ENCODE measurements around the gene CSTB.

The CSTB gene

GRCh38 chr21:43745772-43746517 is 30.2 kb downstream of the CSTB start:
- no peak for DNase-seq

DNA sequence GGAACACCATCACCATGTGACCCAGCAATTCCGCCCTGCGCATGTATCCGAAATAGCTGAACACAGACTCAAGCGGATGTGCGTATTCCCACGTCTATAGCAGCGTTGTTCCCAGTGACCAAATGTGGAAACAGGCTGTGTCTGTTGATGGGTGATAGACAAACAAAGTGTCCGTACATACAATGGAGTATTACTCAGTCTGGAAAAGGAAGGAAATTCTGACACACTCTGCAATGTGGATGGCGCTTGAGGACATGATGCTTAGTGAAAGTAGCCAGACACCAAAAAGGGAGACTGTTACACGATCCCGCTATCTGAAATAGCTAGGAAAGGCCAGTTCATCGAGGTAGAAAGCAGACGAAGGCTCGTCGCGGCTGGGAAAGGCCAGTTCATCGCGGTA is 31.4 kb downstream of the CSTB start:
- DNase-seq, result no peak

DNA sequence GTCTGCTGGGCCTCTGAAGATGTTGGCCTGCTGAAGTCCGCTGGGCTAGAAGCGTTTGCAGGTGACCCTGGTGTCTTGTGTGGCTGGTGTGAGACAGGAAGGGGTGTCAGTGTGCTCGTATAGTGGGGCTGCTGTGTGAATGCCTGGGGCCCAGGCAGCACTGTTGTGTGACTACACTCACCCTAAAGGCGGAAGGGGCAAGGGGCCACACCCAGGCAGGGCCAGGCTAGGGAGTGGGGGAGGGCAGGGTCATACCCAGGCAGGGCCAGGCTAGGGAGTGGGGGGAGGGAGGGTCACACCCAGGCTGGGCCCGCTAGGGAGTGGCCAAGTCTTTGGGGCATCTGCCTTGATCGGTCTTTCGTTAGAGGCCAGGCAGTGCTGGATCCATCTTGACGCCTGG is 32.2 kb downstream of the CSTB start:
- DNase-seq, result no peak

DNA sequence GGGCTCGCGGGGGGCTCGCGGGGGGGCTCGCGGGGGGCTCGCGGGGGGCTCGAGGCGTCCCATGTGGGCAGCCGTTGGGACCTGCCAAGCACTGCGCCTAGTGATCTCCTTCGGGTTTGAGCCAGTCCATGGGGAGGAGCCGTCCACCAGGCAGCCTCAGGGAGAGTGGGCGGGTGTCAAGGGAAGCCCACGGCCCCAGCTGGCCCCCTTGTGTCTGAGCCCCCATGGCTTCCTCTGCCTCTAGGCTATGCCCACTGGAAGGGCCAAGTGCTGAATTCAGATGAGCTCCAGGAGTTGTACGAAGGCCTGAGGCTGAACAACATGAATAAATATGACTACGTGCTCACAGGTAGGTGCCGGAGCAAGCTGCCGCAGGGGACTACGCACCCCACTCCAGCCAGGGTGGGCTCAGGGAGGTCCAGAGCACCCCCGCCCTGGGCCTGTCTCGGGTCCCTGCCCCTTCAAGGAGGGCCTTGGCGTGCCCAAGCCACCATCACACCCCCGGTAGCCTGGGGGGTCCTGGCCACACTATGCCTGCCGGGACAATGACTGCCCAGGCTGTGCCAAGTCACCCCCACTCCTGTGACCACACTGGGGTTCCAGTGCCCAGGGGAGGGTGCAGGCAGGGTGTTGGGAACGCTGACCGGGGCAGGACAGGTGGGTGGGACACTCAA is 34.5 kb downstream of the CSTB start:
- DNase-seq, result no peak

DNA sequence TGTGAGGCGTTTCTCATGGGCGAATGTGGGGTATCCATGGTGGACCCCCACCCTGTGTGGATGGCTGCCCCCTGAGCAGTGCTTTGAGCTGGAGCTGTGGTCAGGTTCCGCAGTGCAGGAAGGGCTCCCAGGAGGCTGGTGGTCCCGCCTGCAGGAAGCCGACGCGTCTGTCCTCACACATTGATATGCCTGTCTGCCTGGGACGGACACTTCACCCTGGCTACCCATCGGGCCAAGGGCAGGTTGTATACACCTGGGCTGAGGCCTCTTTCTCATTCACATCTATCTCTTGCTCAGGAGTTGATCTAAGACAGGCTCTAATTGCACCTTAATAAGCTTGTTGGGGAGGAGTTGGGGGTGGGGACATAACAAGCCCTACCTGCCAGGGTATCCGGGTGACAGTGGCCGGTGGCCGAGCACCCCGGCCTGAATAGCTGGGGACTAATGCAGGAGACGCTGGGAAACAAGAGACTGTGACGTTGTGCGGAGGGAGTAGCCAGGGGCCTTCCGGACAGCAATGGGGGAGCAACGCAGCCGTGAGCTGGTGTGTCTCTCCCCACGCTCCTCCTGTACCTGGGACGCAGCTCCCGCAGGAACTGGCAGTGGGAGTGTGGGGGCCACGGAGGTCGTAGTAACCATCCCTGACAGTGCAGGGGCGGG is 35.5 kb downstream of the CSTB start:
- peak in 1 of 4 experiments; percentile 5 for DNase-seq

GRCh38 chr21:43739621-43740435 is 36.3 kb downstream of the CSTB start:
- DNase-seq, result no peak

DNA sequence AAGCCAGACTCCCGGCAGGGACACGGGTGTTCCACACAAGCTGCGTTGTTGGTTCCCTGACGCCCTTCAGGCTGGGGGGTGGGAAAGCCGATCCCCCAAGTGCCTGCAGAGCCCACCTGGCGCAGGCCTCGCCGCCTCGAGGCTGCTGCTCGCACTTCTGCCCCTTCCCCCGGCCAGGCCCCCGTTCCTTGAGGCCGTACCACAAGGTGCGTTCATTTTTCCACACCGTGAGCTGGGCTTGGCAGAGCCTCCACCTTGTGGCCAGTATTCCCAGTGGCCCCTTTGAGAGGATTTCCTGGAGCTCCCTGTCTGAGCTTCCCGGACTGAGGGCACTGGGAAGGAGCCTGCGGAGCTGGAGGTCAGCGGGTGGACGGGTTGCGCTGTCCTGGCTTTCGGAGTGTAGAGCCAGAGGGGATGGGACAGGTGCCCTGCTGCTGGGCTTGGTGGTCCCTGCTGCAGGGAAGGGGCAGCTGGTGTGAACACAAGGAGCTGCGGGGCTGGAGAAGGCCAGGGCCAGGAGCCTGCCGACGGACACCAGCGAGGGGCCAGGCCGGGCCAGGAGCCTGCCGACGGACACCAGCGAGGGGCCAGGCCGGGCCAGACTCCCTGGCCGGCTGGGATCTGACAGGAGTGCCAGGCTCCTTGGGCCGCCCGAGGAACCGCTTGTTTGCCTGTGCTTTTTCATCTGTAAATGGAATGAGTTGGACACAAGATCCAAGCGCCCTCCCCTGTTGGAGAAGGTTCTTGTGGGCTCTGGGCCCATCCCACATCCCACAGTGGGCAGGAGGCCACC is 38.8 kb downstream of the CSTB start:
- no peak for DNase-seq

DNA sequence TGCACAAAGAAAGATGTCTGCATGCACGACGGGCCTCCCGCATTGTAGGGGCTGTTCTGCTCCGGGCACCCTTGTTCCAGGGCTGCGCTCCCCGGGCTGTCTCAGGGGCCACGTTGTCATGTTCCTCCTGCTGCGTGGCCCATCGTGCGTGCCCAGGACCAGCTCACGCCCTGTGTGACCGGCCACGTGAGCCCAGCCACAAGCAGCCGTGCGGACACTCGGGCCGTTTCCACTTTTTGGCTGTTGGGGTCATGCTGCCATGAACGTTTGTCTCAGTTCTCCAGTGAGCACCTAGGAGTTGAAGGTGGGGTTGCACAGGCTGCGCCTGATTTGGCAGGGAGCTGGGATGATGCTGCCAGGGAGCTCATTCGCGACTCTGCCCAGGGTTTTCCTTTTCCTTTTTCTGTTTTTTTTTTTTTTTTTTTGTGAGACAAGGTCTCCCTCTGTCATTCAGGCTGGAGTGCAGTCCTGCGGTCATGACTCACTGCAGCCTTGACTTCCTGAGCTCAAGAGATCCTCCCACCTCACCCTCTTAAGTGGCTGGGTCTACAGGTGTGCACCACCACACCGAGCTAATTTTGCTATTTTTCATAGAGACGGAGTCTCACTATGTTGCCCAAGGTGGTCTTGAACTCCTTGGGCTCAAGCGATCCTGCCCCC is 39.8 kb downstream of the CSTB start:
- no peak for DNase-seq

GRCh38 chr21:43735236-43736091 is 40.6 kb downstream of the CSTB start:
- DNase-seq, result no peak

GRCh38 chr21:43734928-43735229 is 41.2 kb downstream of the CSTB start:
- no peak for DNase-seq

DNA sequence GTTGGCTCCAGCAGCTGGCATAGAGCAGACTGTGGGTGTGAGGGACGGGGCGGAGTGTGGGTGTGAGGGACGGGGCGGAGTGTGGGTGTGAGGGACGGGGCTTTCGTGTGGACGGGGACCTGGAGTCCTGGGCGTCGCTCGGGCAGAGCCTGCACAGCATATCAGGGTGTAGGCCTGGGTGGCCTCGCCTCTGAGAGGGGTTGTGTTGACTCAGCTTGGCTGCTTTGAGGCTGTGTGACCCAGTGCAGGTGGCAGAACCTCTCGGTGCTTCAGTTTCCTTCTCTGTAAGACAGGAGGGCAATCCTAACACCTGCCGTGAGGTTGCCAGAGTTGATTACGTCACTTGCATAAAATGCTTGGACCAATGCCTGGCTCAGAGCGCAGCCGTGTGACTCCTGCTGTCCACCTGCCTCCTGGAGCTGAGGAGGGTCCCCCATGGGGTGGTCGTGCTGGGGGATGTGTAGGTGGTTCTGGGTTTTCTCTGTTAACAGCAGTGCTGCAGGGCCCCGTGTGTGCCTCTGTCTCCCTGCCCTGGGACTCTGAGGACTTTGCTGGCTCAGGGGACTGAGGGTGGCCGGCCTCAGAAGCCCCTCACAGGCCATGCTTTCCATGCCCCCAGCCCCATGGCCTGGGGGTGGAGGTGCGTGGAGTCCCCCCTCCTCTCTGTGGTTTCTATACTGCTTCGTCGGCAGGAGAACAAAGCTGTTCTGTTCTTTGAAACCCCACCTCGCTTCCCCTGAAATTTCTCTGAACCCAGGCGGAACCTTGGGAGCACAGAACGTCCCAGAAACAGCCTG is 41.8 kb downstream of the CSTB start:
- no peak for DNase-seq

DNA sequence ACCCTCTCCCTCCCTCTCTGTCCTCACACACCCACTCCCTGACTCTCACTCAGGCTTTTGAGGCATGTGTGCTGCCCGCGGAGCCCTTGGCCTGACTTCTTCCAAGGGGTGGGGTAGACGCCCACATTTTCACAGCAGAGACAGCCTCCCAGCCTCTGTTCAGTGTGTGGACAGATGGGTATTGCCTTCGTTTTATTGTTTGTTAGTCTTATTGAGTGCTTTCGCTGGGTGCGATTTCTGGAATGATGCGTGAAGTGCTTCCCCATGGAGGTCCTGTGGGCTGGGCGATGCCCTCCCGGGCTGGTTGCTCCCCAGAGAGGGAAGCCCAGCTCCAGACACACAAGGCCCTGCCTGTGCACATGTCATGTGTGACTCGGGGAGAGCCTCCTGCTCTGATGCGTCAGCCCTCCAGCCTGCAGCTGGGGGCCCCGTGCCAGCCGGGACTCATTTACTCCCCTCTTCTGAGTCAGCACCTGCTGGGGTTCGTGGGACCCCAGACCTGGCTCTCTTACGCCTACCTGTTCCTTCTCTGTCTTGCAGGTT is 42.5 kb downstream of the CSTB start:
- peak in 1 of 4 experiments; percentile 7 for DNase-seq

DNA sequence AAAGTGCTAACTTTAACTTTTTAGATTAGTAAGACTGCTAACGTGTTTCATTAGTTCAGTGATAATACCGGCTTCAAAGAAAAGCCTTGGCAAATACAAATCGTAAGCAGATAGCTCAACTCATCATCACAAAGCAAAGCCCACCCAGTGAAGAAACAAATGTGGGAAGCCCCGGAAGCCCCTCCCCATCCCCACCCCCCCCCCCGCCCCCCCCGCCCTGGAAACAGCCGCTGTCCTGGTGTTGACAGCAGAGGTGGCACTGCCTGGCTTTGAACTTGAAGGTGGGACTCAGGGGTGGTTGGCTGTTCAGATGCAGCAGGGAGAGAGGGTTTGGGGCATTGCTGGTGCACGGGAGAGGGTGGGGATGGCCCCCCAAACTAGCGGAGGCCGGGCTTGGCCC is 43.0 kb downstream of the CSTB start:
- no peak for DNase-seq

GRCh38 chr21:43731891-43732711 is 44.0 kb downstream of the CSTB start:
- no peak for DNase-seq

- DNase-seq, result no peak
Measured at GRCh38 chr21:43731476-43731875, 44.6 kb downstream of the CSTB start.

- peak; percentile 31 to 57 (median 40) for DNase-seq
Measured at GRCh38 chr21:43728467-43729390, 47.4 kb downstream of the CSTB start.

DNA sequence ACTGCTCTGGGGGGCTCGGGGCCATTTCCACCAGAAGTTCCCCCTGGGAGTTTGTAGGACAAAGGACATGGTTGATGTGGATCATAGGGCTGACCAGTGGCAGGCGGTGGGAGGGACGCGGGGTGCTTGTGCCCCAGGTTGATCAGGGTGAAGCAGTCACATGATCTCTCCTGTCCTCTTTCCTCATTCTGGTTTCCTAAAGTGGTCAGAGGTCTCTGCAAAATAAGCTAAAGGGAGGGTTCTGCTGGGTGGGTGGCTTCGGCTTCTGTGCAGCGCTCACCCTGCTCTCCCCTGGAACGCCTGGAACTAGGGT is 48.0 kb downstream of the CSTB start:
- no peak for DNase-seq

Data from activated naive CD4-positive, alpha-beta T cell (primary cell).